Ovary (tissue), 3 donors: ENCODE measurements around the gene ADCK2.
"Not testable (repeated sequence)": the region's sequence is repeated elsewhere in the genome, so short reads cannot be mapped to it uniquely, and the experiment has no call there.

Experiments used
- EP300 ChIP-seq: sonication (generic); formaldehyde crosslinking; IDR thresholded peaks from one replicate; pipeline ENCODE4 v1.6.1; 2017; ENCODE audit warnings: antibody characterized with exemption
- POLR2A ChIP-seq: fragments of 450-650 bp; IDR thresholded peaks from one replicate; pipeline ENCODE4 v1.6.1; 2017; ENCODE audit warnings: antibody characterized with exemption, mild to moderate bottlenecking, moderate library complexity
- TF ChIP-seq, protein P1 (sequence below), 3 donors: fragments of 450-650 bp in 2 of 3; fragments of 200-600 bp in 1 of 3; IDR thresholded peaks; one replicate each; pipeline versions ENCODE4 v1.5.1 to v1.8.0; 2016 to 2022; ENCODE audit warnings: antibody characterized with exemption in 3 of 3, mild to moderate bottlenecking in 1 of 3
- donor health status: DM: no; HTN: no; CAD: no.

DNA sequence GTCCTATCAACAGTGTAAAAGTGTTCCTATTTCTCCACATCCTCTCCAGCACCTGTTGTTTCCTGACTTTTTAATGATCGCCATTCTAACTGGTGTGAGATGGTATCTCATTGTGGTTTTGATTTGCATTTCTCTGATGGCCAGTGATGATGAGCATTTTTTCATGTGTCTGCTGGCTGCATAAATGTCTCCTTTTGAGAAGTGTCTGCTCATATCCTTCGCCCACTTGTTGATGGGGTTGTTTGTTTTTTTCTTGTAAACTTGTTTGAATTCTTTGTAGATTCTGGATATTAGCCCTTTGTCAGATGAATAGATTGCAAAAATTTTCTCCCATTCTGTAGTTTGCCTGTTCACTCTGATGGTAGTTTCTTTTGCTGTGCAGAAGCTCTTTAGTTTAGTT, 9.8 kb upstream of the ADCK2 start:
- TF ChIP-seq, protein P1, sequence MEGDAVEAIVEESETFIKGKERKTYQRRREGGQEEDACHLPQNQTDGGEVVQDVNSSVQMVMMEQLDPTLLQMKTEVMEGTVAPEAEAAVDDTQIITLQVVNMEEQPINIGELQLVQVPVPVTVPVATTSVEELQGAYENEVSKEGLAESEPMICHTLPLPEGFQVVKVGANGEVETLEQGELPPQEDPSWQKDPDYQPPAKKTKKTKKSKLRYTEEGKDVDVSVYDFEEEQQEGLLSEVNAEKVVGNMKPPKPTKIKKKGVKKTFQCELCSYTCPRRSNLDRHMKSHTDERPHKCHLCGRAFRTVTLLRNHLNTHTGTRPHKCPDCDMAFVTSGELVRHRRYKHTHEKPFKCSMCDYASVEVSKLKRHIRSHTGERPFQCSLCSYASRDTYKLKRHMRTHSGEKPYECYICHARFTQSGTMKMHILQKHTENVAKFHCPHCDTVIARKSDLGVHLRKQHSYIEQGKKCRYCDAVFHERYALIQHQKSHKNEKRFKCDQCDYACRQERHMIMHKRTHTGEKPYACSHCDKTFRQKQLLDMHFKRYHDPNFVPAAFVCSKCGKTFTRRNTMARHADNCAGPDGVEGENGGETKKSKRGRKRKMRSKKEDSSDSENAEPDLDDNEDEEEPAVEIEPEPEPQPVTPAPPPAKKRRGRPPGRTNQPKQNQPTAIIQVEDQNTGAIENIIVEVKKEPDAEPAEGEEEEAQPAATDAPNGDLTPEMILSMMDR (IDR thresholded peaks at IDR 0.05): not testable (repeated sequence)
- not testable (repeated sequence) for TF ChIP-seq EP300, POLR2A
